ENCODE measurements around the gene FRY.

DNA sequence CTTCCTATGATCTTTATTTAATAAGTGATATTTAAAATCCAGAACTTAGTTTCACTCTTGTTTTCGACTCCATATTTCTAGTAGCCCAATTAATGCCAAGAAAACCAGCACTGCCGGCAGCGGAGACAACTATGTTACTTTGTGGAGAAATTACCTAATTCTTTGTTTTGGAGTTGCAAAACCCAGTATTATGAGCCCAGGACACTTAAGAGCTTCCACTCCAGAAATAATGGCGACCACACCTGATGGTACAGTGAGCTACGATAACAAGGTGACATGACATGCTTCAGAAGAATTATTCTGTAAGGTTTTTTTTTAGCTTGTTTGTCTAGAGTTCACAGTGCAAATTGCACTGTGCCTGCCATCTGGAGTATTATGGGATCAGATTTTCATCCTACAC, 147.2 kb downstream of the FRY start:
- TF ChIP-seq POLR2AphosphoS5 (IDR thresholded peaks at IDR 0.05; ENCODE audit: low read depth, low read length) (no peak), FOXP2 (optimal IDR thresholded peaks at IDR 0.05; ENCODE audit: borderline replicate concordance, extremely low read depth, extremely low read length, insufficient read depth) (no peak), SIN3A (IDR thresholded peaks at IDR 0.05; ENCODE audit: borderline replicate concordance, insufficient read depth, low read length) (no peak), REST (IDR thresholded peaks at IDR 0.05; ENCODE audit: insufficient read depth in 1 of 2, low read depth in 2 of 2, low read length in 2 of 2) (no peak)
